ENCODE data around the gene CYBA. TPM values are rescaled to one million over a fixed set of nuclear protein-coding genes. Genes with fewer than 3 reads are reported as not detected.

Gene CYBA
- total RNA-seq, 1 donor from 2014 or later = 51.8 TPM

DNA sequence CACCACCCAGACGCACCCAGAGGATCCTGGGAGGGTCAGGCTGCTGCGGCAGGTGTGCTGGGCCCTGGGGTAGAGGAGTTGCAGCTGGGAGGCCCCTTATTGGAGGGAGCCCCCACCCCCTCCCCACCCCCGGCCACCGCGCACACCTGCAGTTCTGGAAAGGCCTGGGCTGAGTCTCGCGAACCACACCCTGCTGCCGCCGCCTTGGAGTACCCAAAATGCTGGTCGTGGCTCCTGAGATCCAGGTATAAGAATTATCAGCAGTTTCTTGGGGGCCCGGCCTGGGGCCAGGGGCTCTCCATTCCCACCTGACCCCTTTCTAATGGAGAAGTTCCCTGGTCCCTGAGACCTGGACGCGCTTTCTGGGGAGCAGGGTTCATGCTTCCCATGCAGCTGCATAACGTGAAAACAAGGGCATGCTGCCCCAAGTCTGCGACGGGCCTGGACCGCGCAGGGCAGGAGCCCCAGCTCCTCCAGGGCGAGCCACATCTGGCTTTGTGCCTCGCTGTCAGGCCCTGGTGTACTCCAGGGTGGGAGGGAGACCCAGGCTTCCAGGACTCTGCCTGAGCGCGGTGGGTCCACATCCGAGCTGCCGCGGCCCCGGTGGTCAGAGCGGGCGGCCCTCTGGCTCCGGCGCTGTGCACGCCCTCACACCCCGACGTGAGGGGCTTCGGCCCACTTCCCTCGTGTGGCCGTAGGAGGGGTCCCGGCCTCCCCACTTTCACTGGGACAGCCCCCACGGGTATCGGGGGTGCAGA, 42.7 kb upstream of the CYBA start:
- Mint-ChIP-seq H3K4me1 (ENCODE audit: unreplicated experiment) (no peaks in the 10 kb centered on the region), H3K36me3 (ENCODE audit: unreplicated experiment) (peaks cover 4% of the 10 kb centered on the region), H3K4me3 (ENCODE audit: unreplicated experiment) (no peak overlapping the region), H3K27me3 (ENCODE audit: unreplicated experiment) (peaks cover 12% of the 10 kb centered on the region), H3K27ac (ENCODE audit: unreplicated experiment) (no peak overlapping the region), H3K9me3 (ENCODE audit: unreplicated experiment) (no peaks in the 10 kb centered on the region)
- TF ChIP-seq, protein P1, sequence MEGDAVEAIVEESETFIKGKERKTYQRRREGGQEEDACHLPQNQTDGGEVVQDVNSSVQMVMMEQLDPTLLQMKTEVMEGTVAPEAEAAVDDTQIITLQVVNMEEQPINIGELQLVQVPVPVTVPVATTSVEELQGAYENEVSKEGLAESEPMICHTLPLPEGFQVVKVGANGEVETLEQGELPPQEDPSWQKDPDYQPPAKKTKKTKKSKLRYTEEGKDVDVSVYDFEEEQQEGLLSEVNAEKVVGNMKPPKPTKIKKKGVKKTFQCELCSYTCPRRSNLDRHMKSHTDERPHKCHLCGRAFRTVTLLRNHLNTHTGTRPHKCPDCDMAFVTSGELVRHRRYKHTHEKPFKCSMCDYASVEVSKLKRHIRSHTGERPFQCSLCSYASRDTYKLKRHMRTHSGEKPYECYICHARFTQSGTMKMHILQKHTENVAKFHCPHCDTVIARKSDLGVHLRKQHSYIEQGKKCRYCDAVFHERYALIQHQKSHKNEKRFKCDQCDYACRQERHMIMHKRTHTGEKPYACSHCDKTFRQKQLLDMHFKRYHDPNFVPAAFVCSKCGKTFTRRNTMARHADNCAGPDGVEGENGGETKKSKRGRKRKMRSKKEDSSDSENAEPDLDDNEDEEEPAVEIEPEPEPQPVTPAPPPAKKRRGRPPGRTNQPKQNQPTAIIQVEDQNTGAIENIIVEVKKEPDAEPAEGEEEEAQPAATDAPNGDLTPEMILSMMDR (IDR thresholded peaks at IDR 0.05) = no peak
- no peak for DNase-seq (ENCODE audit: extremely low spot score, unreplicated experiment)

DNA sequence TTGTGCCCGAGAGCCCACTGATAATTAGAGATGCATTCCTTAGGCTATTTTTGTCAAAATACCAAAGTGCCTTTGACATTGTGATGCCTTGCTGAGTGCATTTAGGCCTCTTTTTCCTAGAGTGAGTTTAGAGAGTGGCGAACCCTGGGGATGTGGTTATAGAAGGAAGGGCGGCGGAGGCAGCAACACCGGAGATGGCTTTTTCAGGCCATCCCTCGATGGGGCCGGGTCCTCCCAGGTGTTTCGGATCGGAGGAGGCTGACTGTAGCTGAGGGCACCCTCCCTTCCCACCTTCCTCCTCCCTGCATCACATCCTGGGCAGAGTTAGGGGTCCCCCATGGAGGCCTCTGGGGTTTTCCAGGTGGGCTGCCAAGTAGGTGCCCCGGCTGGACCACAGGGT, 42.0 kb upstream of the CYBA start:
- Mint-ChIP-seq H3K36me3 (ENCODE audit: unreplicated experiment) (peaks cover 4% of the 10 kb centered on the region), H3K9me3 (ENCODE audit: unreplicated experiment) (no peaks in the 10 kb centered on the region), H3K4me3 (ENCODE audit: unreplicated experiment) (no peak overlapping the region), H3K27ac (ENCODE audit: unreplicated experiment) (no peak overlapping the region), H3K27me3 (ENCODE audit: unreplicated experiment) (peaks cover 20% of the 10 kb centered on the region), H3K4me1 (ENCODE audit: unreplicated experiment) (no peaks in the 10 kb centered on the region)
- no peak for DNase-seq (ENCODE audit: extremely low spot score, unreplicated experiment)
- TF ChIP-seq, protein P1 (IDR thresholded peaks at IDR 0.05) = no peak

DNA sequence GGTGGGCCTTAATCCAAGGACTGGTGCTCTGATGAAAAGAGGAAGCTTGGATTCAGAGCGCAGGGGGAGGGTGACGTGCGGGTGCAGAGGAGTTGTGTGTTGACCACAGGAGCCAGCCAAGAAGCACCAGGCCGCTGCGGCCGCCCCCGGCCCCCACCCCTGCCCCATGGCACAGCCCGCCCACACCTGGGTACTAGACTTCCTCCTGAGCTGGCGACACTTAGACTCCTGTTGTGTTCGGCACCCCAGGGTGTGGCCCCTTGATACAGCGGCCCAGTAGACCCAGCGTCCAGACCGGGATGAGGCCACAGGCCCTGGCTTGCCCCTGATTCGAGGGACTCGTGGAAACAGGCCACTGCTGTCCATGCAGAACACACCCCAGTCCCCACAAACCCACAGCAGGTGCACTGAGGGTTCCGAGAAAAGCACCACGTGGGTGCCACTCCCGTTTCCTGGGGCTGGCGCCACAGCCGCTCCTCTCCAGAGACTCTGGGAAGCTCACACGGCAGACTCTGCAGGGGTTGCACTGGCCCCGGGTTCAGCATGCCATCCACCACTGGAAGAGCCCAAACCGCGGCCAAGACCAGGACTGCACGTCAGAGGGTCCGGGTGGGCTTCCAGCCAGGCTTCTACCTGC, 41.2 kb upstream of the CYBA start:
- no peak overlapping the region for H3K4me3 Mint-ChIP-seq (ENCODE audit: unreplicated experiment)
- no peak for DNase-seq (ENCODE audit: extremely low spot score, unreplicated experiment)
- H3K4me1 Mint-ChIP-seq (ENCODE audit: unreplicated experiment) = no peaks in the 10 kb centered on the region
- no peak overlapping the region for H3K27ac Mint-ChIP-seq (ENCODE audit: unreplicated experiment)
- TF ChIP-seq, protein P1 (IDR thresholded peaks at IDR 0.05) = no peak
- H3K27me3 Mint-ChIP-seq (ENCODE audit: unreplicated experiment) = peaks cover 22% of the 10 kb centered on the region
- no peaks in the 10 kb centered on the region for H3K9me3 Mint-ChIP-seq (ENCODE audit: unreplicated experiment)
- no peaks in the 10 kb centered on the region for H3K36me3 Mint-ChIP-seq (ENCODE audit: unreplicated experiment)

DNA sequence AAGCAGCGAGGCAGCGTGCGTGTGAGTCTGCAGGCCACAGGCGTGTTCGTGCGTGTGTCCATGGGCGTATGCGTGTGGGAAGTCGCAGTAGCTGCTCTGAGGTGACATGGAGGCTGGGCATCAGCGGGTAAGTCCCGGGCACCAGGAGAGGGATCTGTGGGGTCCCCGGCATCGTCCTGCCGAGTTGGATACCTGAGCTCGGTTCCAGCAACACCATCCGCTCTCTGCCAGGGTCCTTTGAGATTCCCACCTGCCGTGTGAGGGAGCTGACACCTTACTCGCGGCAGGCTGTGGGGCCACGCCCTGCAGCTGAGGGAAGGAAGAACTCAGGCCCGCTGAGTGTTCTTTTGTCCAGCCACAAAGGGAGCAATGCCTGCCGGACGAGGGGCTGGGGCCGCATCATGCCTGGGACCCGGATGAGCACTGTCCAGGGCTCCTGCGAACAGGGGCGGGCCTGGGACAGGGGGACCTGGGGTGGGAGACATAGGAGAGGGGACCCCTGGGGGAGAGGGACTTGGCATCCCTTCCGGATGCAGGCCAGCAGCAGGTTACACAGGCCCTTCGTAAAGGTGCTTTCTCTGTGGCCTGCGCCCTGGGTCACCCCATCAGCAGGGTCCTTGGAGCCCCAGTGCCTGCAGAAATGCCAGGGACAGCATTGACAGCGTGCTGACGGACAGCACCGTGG, 40.4 kb upstream of the CYBA start:
- Mint-ChIP-seq H3K4me1 (ENCODE audit: unreplicated experiment) (no peaks in the 10 kb centered on the region), H3K4me3 (ENCODE audit: unreplicated experiment) (no peak overlapping the region), H3K9me3 (ENCODE audit: unreplicated experiment) (no peaks in the 10 kb centered on the region), H3K36me3 (ENCODE audit: unreplicated experiment) (no peaks in the 10 kb centered on the region), H3K27me3 (ENCODE audit: unreplicated experiment) (peaks cover 24% of the 10 kb centered on the region), H3K27ac (ENCODE audit: unreplicated experiment) (no peak overlapping the region)
- TF ChIP-seq, protein P1 (IDR thresholded peaks at IDR 0.05) = no peak
- DNase-seq (ENCODE audit: extremely low spot score, unreplicated experiment) = no peak

All from osteocyte (in vitro differentiated cells).